GM08714 (cell line): ENCODE measurements around the gene RPTOR.
"Not testable (repeated sequence)": the region's sequence is repeated elsewhere in the genome, so short reads cannot be mapped to it uniquely, and the experiment has no call there.

Source experiments
- H3K4me3 ChIP-seq: fragments of 200-500 bp; sonication (Bioruptor generic); 2 replicates; pipeline ENCODE4 v1.5.1; 2014; ENCODE audit warnings: mild to moderate bottlenecking, low read length, inconsistent platforms
- ZNF274 ChIP-seq: IDR thresholded peaks from 2 replicates; pipeline ENCODE4 v1.6.1; 2012; ENCODE audit warnings: mild to moderate bottlenecking, low read depth, low read length

The RPTOR gene

GRCh38 chr17:80795090-80795580, 250.5 kb downstream of the RPTOR start:
- H3K4me3 ChIP-seq = no peak overlapping the region
- TF ChIP-seq ZNF274 = no peak

GRCh38 chr17:80795754-80796153, 251.1 kb downstream of the RPTOR start:
- no peak for TF ChIP-seq ZNF274
- no peak overlapping the region for H3K4me3 ChIP-seq

- no peak for TF ChIP-seq ZNF274
Observed at GRCh38 chr17:80796430-80796861, 251.8 kb downstream of the RPTOR start.

GRCh38 chr17:80797222-80797621, 252.6 kb downstream of the RPTOR start:
- H3K4me3 ChIP-seq = not testable (repeated sequence)

More at GRCh38 chr17:80796430-80796861, 251.8 kb downstream of the RPTOR start:
- no peak overlapping the region for H3K4me3 ChIP-seq

- no peak overlapping the region for H3K4me3 ChIP-seq
- no peak for TF ChIP-seq ZNF274
Observed at GRCh38 chr17:80797741-80798594, 253.3 kb downstream of the RPTOR start.

GRCh38 chr17:80798595-80799537, 254.2 kb downstream of the RPTOR start:
- H3K4me3 ChIP-seq = no peak overlapping the region
- TF ChIP-seq ZNF274 = no peak

GRCh38 chr17:80799538-80800480, 255.2 kb downstream of the RPTOR start:
- H3K4me3 ChIP-seq = no peak overlapping the region
- no peak for TF ChIP-seq ZNF274

- TF ChIP-seq ZNF274 = no peak
- no peak overlapping the region for H3K4me3 ChIP-seq
Observed at GRCh38 chr17:80800481-80801391, 256.1 kb downstream of the RPTOR start.

GRCh38 chr17:80802626-80803450, 258.2 kb downstream of the RPTOR start:
- no peak for TF ChIP-seq ZNF274
- no peak overlapping the region for H3K4me3 ChIP-seq

GRCh38 chr17:80803451-80804428, 259.1 kb downstream of the RPTOR start:
- TF ChIP-seq ZNF274 = no peak
- H3K4me3 ChIP-seq = no peak overlapping the region

GRCh38 chr17:80804466-80804865, 259.8 kb downstream of the RPTOR start:
- TF ChIP-seq ZNF274 = no peak
- no peak overlapping the region for H3K4me3 ChIP-seq
